ENCODE results near the gene KANK2.
A peak's percentile ranks its signal among the peaks of the same experiment; 100 is the strongest.

- TF ChIP-seq CTCF (IDR thresholded peaks at IDR 0.05) (peak in 1 of 6 experiments; percentile 15), POLR2A (IDR thresholded peaks at IDR 0.05) (no peak)
These were observed 6.8 kb upstream of the KANK2 start for GRCh38 chr19:11204076-11204602.

Data from adrenal gland (tissue), 5 donors.